ENCODE data around the gene ADGRG6.

ADGRG6 gene

DNA sequence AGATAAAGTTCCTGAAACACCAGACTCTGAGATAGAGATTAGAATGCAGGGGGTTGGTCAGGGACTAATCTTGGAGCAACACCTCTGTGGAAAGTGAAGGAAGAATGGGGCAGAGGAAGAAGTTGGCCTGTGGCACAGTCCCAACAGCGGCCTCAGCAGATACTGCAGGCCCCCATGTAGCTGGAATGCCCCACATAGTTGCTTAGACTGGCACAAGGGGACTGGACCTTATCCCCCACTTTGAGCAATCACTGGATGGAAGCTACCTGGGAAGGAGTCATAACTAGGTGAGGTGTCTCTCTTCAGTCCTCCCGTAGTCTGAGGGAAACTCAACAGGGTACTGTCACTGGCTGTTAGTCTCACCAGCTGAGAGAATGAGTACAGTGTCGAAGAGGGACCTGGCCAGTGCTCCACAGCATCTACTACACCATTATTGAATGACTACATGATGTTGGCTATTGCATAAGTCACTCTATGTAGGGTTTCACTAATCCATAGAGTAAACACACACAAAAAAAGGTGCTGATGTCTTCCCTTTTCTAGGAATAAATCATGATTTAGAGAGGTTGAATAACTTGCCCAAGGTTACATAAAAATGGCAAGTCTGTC, 47.5 kb downstream of the ADGRG6 start:
- no peak for DNase-seq (ENCODE audit: low read depth)

DNA sequence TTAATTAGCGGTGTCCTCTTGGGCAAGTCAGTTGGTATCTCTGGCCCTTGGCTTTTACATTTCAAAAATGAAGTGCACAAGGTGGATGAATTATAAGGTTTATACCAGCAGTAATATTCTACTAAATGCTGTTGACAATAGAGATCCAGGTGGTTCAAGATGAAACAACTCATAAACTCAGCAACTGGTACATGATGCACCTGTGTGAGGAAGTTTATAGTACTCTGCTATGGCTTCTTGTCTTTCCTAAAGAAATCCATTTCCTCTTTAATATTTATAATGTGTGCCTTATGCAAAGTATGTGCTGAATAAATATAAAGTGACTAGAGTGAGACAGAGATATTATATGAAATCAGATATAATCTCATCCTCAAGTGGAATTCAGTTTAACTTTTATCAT, 48.5 kb downstream of the ADGRG6 start:
- no peak for DNase-seq (ENCODE audit: low read depth)

DNA sequence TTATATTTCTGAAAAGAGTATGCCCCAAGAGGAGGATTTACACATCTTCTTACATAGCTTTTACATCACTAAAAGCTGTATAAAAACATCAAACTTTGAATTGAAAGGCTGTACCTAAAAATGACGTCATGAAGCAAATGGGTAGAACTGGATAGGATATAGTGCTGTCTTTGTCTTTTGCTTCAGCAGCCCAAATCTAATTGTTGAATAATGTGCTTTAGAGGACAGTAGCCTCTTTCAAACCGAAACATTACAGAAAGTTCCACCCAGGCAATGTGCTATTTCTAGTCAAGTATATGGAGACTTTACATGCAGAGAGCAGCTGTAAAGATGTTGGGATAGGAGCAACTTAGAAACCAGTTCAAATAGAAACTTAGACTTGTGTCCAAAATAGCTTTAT, 51.9 kb downstream of the ADGRG6 start:
- no peak for DNase-seq (ENCODE audit: low read depth)

DNA sequence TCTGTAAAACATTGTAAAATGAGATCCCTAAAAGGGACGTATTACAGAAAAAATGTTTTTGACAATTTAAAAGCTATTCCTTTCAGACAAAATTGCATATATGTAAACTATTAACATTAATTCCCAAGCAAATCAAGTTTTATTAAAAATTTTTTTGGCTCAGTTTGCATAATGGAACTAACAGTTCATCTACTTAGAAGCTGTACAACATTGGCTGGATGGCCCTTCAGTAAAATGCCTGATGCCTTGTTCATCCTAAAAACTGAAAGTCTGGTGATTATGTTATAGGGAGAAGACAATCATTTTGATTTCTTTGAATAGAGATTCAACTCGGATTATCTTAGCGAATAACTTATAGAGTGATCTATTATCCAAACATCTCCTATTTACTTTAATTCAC, 52.8 kb downstream of the ADGRG6 start:
- no peak for DNase-seq (ENCODE audit: low read depth)

GRCh38 chr6:142355520-142356174, 53.8 kb downstream of the ADGRG6 start:
- no peak for DNase-seq (ENCODE audit: low read depth)

GRCh38 chr6:142356201-142356883, 54.5 kb downstream of the ADGRG6 start:
- no peak for DNase-seq (ENCODE audit: low read depth)

DNA sequence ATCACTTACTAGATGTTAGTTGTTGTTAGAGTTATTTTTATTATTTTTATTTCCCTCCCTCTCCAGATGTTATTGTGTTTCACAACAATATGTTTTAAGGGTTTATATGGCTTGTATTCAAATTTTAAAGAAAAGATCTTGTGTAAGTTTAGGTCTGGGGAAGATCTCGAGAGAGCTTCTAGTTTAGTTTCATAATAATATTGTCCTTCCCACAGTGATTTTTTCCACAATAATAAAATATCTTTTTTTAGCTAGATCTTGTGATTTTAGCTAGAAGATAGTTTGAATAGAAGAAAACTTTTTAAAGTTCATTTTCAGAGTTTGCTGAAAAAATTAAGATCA, 55.0 kb downstream of the ADGRG6 start:
- no peak for DNase-seq (ENCODE audit: low read depth)

DNA sequence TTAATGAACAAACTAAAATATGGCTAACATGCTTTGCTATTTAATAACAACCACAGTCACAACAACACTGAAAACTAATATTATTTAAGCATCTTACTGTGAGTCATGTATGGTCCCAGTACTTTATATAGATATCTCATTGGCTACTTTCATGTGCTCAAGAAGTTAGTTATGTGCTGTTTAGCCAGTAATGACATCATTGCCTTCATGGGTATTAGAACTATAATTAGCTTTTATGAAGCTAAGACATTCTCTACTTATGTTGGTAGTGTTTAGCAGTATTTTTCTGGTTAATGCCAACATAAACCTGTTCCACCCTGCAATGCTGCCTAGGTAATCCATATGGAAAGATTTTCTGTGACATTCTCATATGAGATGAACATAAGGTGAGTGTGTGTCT, 56.1 kb downstream of the ADGRG6 start:
- no peak for DNase-seq (ENCODE audit: low read depth)

DNA sequence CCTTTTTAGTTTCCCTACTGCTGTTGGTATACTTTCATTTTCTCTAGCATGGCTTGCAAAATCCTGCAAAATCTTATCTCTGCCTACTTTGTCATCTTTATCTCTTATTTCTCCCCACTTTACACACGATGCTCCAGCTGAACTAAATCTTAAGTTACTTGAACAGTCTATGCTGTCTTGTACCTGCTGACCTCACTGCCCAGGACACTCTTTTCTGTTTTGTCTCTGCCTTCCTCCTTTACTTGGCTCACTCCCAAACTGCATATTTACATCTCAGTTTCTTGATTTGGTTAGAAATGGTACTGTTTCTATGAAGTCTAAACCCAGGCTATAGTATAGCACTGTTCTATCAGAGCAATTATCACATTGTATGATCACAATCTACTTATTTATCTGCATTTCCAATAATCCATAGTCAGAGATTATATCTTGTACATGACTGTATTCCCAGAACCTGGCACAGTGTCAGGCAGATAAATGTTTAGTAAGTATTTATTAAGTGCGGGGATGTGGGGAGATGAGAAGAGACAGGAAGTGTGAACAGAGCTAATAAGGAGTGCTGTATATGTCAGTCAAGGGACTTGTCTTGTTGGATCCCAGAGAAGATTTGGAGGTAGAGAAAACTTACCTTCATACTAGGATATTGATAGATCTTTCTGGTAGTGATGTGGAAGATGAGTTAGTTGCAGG, 57.6 kb downstream of the ADGRG6 start:
- DNase-seq (ENCODE audit: low read depth): no peak

DNA sequence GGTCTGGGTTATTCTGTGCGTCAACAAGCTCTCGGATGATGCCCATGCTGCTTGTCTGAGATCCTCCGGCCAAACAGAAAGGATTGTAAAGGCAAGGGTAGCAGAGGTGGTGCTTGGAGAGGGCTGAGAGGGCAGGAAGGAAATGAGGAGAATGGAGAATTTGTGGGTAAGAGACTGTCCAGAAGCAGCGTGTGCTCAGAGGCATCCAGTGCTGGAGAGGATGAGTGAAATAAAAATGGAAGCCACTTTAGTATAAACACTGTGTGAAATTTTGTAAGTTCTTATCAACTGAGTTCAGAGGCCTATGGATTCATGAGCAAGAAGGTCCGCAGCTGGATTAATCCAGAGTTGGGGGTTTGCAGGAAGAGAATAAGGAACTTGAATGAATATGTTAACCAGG, 59.5 kb downstream of the ADGRG6 start:
- no peak for DNase-seq (ENCODE audit: low read depth)

DNA sequence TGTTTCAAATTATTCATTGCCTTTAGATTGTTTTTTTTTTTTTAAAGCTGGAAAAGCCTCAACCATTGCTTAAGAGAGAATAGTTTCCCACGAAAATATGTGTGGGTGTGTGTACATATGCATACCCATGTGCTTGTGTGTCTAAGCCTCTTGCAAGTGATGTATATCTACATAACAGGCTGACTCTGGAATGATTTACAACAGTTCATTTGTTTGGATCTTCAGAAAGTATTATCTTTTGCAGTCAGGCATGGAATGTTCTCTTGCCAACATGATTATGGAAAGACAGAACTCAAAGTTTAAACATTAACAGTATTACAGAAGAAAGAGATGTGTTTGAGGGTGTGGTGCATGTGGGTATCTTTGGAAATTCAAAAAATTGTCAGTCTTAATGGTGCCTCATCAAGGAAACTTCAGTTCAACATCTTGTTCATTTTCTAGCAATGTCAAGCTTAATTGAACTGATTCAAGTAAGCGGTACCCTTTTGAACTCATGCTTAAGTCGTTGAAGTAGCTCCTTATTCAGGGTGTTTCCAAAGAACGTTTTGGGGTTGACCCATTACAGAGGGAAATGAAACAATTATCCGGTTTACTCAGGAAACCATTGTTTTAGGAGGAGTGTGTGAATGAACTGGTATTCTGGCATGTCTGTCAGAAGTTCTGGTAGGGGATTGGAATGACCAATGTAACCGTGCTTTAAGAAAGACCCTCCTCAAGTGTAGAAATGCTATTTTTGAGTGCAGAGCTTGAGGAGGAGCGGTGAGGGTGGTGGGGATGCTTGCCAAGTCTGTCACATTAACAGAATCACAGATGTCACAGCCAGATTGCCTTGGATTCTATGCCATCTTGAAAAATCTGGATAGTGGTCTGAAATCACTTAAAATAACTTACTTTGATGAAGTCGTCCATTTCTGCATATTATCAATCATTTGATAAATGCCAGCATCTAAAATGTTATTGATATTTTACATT, 60.3 kb downstream of the ADGRG6 start:
- peak; percentile 83 for DNase-seq (ENCODE audit: low read depth)

- no peak for DNase-seq (ENCODE audit: low read depth)
Measured at GRCh38 chr6:142367061-142367460, 65.3 kb downstream of the ADGRG6 start.

- no peak for DNase-seq (ENCODE audit: low read depth)
Measured at GRCh38 chr6:142367501-142368018, 65.8 kb downstream of the ADGRG6 start.

- DNase-seq (ENCODE audit: low read depth): no peak
Measured at GRCh38 chr6:142369266-142369665, 67.5 kb downstream of the ADGRG6 start.

GRCh38 chr6:142372348-142372747, 70.5 kb downstream of the ADGRG6 start:
- DNase-seq (ENCODE audit: low read depth): peak; percentile 59

DNA sequence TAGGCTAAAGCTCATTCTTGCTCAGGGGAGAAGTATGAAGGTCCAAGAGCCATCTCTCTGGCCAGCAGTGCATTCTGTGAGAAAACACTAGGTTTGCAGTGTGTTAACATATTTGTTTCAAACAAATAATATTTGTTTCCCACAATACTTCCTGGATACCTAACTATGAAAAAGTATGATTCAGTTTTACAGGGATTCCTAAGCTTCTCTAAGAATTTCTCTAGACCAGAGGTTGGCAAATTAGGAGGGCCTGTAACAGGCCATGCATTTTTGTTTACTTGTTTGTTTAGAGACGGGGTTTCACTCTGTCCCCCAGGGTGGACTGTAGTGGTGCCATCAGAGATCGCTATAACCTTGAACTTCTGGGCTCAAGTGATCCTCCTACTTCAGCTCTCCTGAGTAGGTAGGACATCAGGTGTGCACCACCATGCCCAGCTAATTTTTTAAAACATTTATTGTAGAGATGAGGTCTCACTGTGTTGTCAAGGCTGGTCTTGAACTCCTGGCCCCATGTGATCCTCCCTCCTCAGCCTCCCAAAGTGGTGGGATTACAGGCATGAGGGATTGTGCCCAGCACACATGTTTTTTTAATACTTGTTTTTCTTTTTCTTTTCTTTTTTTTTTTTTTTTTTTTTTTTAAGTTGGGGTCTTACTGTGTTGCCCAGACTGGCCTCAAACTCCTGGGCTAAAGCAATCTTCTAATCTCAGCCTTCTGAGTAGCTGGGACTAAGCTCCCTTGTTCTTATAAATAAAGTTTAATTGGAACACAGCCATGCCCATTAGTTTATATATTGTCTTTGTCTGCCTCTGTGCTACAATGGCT, 71.7 kb downstream of the ADGRG6 start:
- DNase-seq (ENCODE audit: low read depth): no peak

DNA sequence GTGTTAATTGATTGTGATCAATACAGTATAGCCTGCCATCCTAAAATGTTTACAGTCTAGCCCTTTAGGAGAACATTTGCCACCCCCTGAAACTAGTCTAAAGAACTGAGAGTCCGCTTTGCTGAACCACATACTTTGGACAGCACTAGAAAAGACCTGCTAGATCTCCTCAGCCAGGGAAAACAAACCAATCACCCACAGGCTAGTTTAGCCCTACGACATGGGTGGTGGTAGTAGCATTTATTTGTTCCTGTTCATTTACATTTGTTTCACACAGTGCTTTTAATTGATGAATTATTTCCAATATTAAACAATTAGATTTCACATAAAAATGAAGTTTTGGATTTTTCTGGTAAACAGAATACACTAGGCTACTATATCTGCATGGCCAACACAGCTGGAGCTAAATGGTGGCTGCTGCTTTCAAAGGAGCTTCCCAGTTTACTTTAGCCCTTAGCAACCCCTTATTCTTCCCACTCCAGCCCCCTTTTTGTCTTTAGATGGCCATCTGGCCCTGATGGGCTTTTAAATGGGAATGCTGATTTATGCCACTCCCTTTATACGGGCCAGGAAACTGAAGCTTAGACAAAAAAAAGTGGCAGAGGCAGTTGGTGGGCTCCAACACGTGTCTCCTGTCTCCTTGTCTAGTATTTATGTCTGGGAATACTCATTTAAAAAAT, 72.4 kb downstream of the ADGRG6 start:
- no peak for DNase-seq (ENCODE audit: low read depth)

DNA sequence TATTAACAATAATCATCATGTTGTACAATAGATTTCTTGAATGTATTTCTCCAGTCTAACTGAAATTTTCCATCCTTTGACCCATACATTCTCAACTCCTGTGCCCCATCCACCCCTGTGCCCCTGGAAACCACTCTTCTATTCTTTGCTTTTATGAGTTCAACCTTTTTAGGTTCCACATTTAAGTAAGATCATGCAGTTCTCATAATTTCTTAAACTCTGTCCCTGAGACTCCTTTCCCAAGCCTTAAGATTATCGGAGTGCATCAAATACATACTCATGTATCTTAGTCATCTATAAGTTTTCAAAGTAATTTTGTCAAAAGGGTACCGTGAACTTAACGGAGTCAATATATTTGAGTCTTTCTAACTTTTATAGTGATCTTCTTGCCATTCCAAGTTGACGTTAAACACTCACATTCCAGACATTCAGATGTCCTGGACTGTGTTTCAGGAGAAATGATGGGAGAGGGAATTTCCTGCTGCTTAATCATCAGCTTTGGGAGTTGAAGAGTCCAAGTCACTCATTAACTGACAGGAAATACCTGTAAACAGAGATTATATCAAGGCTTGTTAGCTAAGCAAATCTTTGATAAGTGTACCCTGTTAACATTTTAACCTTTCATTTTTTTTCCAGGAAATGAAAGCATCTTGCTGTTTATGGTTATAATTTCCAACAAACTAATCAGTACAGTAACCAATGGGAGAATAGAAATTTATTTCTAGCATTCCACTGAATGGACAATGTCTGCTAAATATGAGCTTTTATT, 73.3 kb downstream of the ADGRG6 start:
- DNase-seq (ENCODE audit: low read depth): peak; percentile 79

GRCh38 chr6:142376115-142376514, 74.3 kb downstream of the ADGRG6 start:
- DNase-seq (ENCODE audit: low read depth): no peak
